HepG2 (cell line): ENCODE measurements around the gene C11orf86. TPM values are rescaled to one million over a fixed set of nuclear protein-coding genes. Genes with fewer than 3 reads are reported as not detected.

Experiments used
- ATAC-seq: fragments of 200-7000 bp; cut with Tn5 transposase; 3 replicates; pipeline ENCODE4 v1.9.1; 2020; ENCODE audit warnings: mild to moderate bottlenecking, moderate library complexity
- BruUV-seq: library from RNA; stranded (reverse); fragments of 400-500 nt; replicated peaks from 2 replicates; lab custom pipeline; 2021; lab: Mats Ljungman, UMichigan
- CTCF ChIA-PET: fragments of 300-600 bp; formaldehyde crosslinking; extraction: SDS; loops from one replicate; lab custom pipeline; 2021; ENCODE audit warnings: low total read pairs, inconsistent platforms, low intra/inter-chr PET ratio; lab: Yijun Ruan, JAX
- POLR2A ChIA-PET: fragments of 350-600 bp; sonication (Branson Sonifier 250); formaldehyde crosslinking; loops from one replicate; lab custom pipeline; 2020; ENCODE audit warnings: antibody characterized with exemption, inconsistent platforms; lab: Yijun Ruan, JAX
- DNase-seq: peaks from one replicate; pipeline ENCODE4 v3.0.0-alpha.2; 2015; ENCODE audit warnings: low spot score
- FAIRE-seq: peaks from 3 replicates; lab custom pipeline; 2011; peaks lifted over from hg19 to GRCh38; lab: Jason Lieb, UNC
- H2AFZ ChIP-seq: one replicate; pipeline ENCODE4 v1.6.1; 2011; ENCODE audit warnings: low read length, inconsistent platforms
- H3K27ac ChIP-seq: fragments of 300-600 bp; 3 replicates; pipeline ENCODE4 v1.8.0; 2011; ENCODE audit warnings: mixed run types, mild to moderate bottlenecking, mixed read lengths, low read length, inconsistent platforms; ENCODE audit not compliant: insufficient read depth; ENCODE audit errors: extremely low read length
- H3K27me3 ChIP-seq, 2 experiments: fragments of 200-600 bp in 1 of 2; 2 replicates in 1 of 2; 3 replicates in 1 of 2; pipeline versions ENCODE4 v1.6.0 to v1.8.0; 2011; ENCODE audit warnings: low read length in 2 of 2, mild to moderate bottlenecking in 2 of 2, moderate library complexity in 2 of 2, inconsistent platforms in 1 of 2; ENCODE audit not compliant: insufficient read depth in 2 of 2, control insufficient read depth in 1 of 2
- H3K36me3 ChIP-seq, 2 experiments: fragments of 200-600 bp in 1 of 2; replicated peaks in 1 of 2; 2 replicates in 1 of 2; 3 replicates in 1 of 2; pipeline versions ENCODE4 v1.5.1 to v1.8.0; 2011; ENCODE audit warnings: low read length in 2 of 2, inconsistent platforms in 1 of 2; ENCODE audit not compliant: insufficient read depth in 2 of 2, control insufficient read depth in 1 of 2
- H3K4me1 ChIP-seq: 2 replicates; pipeline ENCODE4 v1.5.1; 2012; ENCODE audit warnings: low read length, inconsistent platforms; ENCODE audit not compliant: insufficient read depth
- H3K4me2 ChIP-seq: 2 replicates; pipeline ENCODE4 v1.6.0; 2011; ENCODE audit warnings: low read depth, low read length, inconsistent platforms
- H3K4me3 ChIP-seq, 3 experiments: fragments of 200-600 bp in 1 of 3; sonication (generic), shearing (Covaris generic) in 1 of 3; replicated peaks in 1 of 3; 2 replicates each; pipeline ENCODE4 v1.5.1; 2011 to 2016; ENCODE audit warnings: low read length in 3 of 3, inconsistent platforms in 2 of 3, low read depth in 2 of 3, mild to moderate bottlenecking in 2 of 3, control low read depth in 1 of 3, mixed read lengths in 1 of 3; ENCODE audit not compliant: insufficient read depth in 1 of 3
- H3K79me2 ChIP-seq: one replicate; pipeline ENCODE4 v1.6.1; 2011; ENCODE audit warnings: low read length, inconsistent platforms; ENCODE audit not compliant: insufficient read depth
- H3K9ac ChIP-seq: 2 replicates; pipeline ENCODE4 v1.6.0; 2011; ENCODE audit warnings: mild to moderate bottlenecking, low read depth, low read length, inconsistent platforms; ENCODE audit not compliant: insufficient read depth
- H3K9me3 ChIP-seq: 2 replicates; pipeline ENCODE4 v1.5.1; 2012; ENCODE audit warnings: mild to moderate bottlenecking, low read length
- H4K20me1 ChIP-seq: 2 replicates; pipeline ENCODE4 v1.6.0; 2011; ENCODE audit warnings: inconsistent platforms, mild to moderate bottlenecking, low read length, moderate library complexity; ENCODE audit not compliant: insufficient read depth
- ARID5B ChIP-seq: IDR thresholded peaks from 2 replicates; pipeline ENCODE4 v1.4.0; 2020; ENCODE audit warnings: mild to moderate bottlenecking, missing genetic modification reagents
- EP300 ChIP-seq, 3 experiments: sonication (generic) in 1 of 3; formaldehyde crosslinking in 1 of 3; IDR thresholded peaks; 2 replicates each; pipeline versions ENCODE4 v1.5.1 to v1.6.1; 2011 to 2020; ENCODE audit warnings: low read depth in 2 of 3, low read length in 2 of 3, borderline replicate concordance in 1 of 3, improper control_type of control experiment in 1 of 3, mild to moderate bottlenecking in 1 of 3, missing genetic modification reagents in 1 of 3, moderate library complexity in 1 of 3
- GATAD2A ChIP-seq: IDR thresholded peaks from 2 replicates; pipeline ENCODE4 v1.6.1; 2016
- HOXD1 ChIP-seq: sonication (generic); formaldehyde crosslinking; IDR thresholded peaks from 2 replicates; pipeline ENCODE4 v1.5.0; 2020; ENCODE audit warnings: missing genetic modification reagents
- NONO ChIP-seq, 2 experiments: fragments of 450-650 bp in 1 of 2; sonication (generic) in 1 of 2; formaldehyde crosslinking in 1 of 2; IDR thresholded peaks in 1 of 2; conservative IDR thresholded peaks in 1 of 2; 2 replicates each; pipeline versions ENCODE4 v1.6.1 to v1.8.0; 2017 to 2022; ENCODE audit warnings: mild to moderate bottlenecking in 1 of 2, missing genetic modification reagents in 1 of 2, moderate library complexity in 1 of 2
- STAG1 ChIP-seq: sonication (generic); formaldehyde crosslinking; IDR thresholded peaks from 2 replicates; pipeline ENCODE4 v1.4.0; 2020; ENCODE audit warnings: missing genetic modification reagents
- ZFX ChIP-seq: sonication (generic); formaldehyde crosslinking; IDR thresholded peaks from 2 replicates; pipeline ENCODE4 v1.4.0; 2020; ENCODE audit warnings: mild to moderate bottlenecking, low read depth, missing genetic modification reagents, moderate library complexity
- ZMYM4 ChIP-seq: sonication (generic); formaldehyde crosslinking; IDR thresholded peaks from 2 replicates; pipeline ENCODE4 v1.8.1; 2023; ENCODE audit warnings: mild to moderate bottlenecking, missing genetic modification reagents
- ZNF296 ChIP-seq: sonication (generic); formaldehyde crosslinking; conservative IDR thresholded peaks from 2 replicates; pipeline ENCODE4 v1.5.0; 2020; ENCODE audit warnings: mild to moderate bottlenecking, missing genetic modification reagents
- ZNF788 ChIP-seq: sonication (generic); formaldehyde crosslinking; IDR thresholded peaks from 2 replicates; pipeline ENCODE4 v1.5.0; 2020; ENCODE audit warnings: mild to moderate bottlenecking, missing genetic modification reagents, borderline replicate concordance
- WGBS: methylation state at CpG from one replicate; pipeline ENCODE4 v1.1.6; 2017; ENCODE audit warnings: low lambda C conversion rate; 5-methylcytosine and 5-hydroxymethylcytosine counted together
- in situ Hi-C: cut with HindIII; loops from 2 replicates; pipeline ENCODE4 v1.10.0; 2017; ENCODE audit warnings: low pct_unique_long_range_greater_than_20kb; ENCODE audit not compliant: extremely low pct_ligation_motif_present
- intact Hi-C: fragments of 100-400 bp; cut with micrococcal nuclease; formaldehyde crosslinking; loops from one replicate; pipeline ENCODE4 v1.10.0; 2022; ENCODE audit not compliant: unreplicated experiment
- polyA plus RNA-seq, 8 experiments: library from polyadenylated mRNA; depleted of rRNA in 3 of 8; stranded (reverse) in 7 of 8; unstranded in 1 of 8; fragments of >200 nt; fragmentation: Illumina TruSeq in 4 of 8; extraction: Trizol in 4 of 8; gene quantifications; 2 replicates each; pipeline versions ENCODE4 v1.2.1 to v1.2.3, GENCODE V29; 2011 to 2016; ENCODE audit warnings: low read depth in 4 of 8, missing spikeins in 1 of 8, mixed read lengths in 1 of 8; ENCODE audit not compliant: insufficient read depth in 1 of 8
- total RNA-seq, 5 experiments: library from RNA; depleted of rRNA; stranded (reverse); fragments of >200 nt; fragmentation: Illumina TruSeq; extraction: Trizol; gene quantifications; 2 replicates each; pipeline ENCODE4 v1.2.3, GENCODE V29; 2016; ENCODE audit warnings: low read depth in 1 of 5
- TF ChIP-seq, protein P1 (sequence below): sonication (generic); formaldehyde crosslinking; IDR thresholded peaks from 2 replicates; pipeline ENCODE4 v1.9.0; 2022; ENCODE audit warnings: low read depth, missing genetic modification reagents

C11orf86 gene
- total and polyA plus RNA-seq, 2 of the 13 experiments (the other 11 are each of a cell fraction or from before 2014, with no cell fraction given) = 0.11 to 0.18 TPM

DNA sequence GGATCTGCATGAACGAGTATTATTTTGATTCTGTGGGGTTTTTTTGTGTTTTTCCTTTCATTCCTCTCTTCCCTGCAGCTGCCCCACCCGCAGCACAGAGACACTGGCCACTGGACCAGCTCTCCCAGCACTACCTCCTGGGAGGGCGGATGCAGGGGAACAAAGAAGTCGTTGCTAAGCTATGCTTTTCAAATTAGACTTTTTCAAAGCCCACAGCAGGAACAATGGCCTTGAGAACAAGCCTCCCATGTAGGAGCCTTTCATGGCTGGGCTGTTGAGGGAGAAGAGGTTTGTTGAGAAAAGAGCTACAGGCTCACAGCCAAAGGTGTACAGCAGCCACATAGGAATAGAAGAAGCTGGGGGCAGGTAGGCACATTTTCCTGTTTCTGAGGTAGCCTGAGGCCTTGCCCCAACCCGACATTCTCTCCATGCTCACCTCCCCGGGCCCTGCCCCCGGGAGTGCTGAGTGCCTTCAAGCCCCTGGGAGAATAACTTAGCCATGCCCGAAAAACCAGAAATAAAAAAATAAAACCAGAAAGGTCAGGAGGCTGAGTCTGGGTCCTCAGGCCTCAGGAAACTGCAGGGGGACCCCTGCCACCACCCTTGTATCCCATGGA is 27.3 kb downstream of the C11orf86 start (continued):
- TF ChIP-seq HOXD1 (CRISPR knock-in tag) (no peak), ZMYM4 (CRISPR knock-in tag) (0 out of 2 replicates have a peak, but pooled peaks have one; percentile 16)

GRCh38 chr11:67002921-67003411 is 27.9 kb downstream of the C11orf86 start:
- Histone ChIP-seq H3K27ac (no peak overlapping the region), H3K79me2 (no peaks in the 10 kb centered on the region), H3K4me2 (peak overlapping the region; percentile 67), H3K9me3 (no peaks in the 10 kb centered on the region), H4K20me1 (no peaks in the 10 kb centered on the region), H3K36me3 (no peaks in the 10 kb centered on the region), H3K4me1 (peaks cover 41% of the 10 kb centered on the region), H3K27me3 (no peaks in the 10 kb centered on the region), H3K9ac (no peak overlapping the region), H3K4me3 (peak overlapping the region in 2 of 3 experiments; percentile 8 to 36; a peak in 1 of 6 replicates), H2AFZ (no peak overlapping the region)
- CTCF ChIA-PET = no interaction called here
- in situ Hi-C loops (no loop called here), intact Hi-C loops (no loop called here)
- no TSS peak for BruUV-seq
- POLR2A ChIA-PET = interaction anchor here (0.6 to 1.0 kb wide), 2 partner anchors 11 to 14 kb away, joined by 3 read pairs; no protein-coding TSS in a partner anchor
- 4% methylated on average over 3 of the region's 5 CpGs for WGBS
- ATAC-seq (peak; percentile 86), FAIRE-seq (no peak), DNase-seq (peak; percentile 34)
- TF ChIP-seq EP300 (IDR thresholded peaks at IDR 0.05; ENCODE audit: low read depth in 2 of 2, low read length in 2 of 2) = 0 out of 4 replicates have a peak, but pooled peaks of 1 of the 2 experiments have one; percentile 21
- no peak for TF ChIP-seq EP300 (CRISPR knock-in tag; IDR thresholded peaks at IDR 0.05; ENCODE audit: borderline replicate concordance)
- peak; percentile 37 for TF ChIP-seq ARID5B (CRISPR knock-in tag)
- TF ChIP-seq ZNF296 (CRISPR knock-in tag) = 0 out of 2 replicates have a peak, but pooled peaks have one; percentile 52
- TF ChIP-seq, protein P1, sequence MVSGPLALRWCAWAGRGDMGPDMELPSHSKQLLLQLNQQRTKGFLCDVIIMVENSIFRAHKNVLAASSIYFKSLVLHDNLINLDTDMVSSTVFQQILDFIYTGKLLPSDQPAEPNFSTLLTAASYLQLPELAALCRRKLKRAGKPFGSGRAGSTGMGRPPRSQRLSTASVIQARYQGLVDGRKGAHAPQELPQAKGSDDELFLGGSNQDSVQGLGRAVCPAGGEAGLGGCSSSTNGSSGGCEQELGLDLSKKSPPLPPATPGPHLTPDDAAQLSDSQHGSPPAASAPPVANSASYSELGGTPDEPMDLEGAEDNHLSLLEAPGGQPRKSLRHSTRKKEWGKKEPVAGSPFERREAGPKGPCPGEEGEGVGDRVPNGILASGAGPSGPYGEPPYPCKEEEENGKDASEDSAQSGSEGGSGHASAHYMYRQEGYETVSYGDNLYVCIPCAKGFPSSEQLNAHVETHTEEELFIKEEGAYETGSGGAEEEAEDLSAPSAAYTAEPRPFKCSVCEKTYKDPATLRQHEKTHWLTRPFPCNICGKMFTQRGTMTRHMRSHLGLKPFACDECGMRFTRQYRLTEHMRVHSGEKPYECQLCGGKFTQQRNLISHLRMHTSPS = 0 out of 2 replicates have a peak, but pooled peaks have one; percentile 42
- TF ChIP-seq ZNF788 (CRISPR knock-in tag) = peak; percentile 24; the same call in 1 of the 2 replicates
- no peak for TF ChIP-seq NONO (IDR thresholded peaks at IDR 0.05)
- TF ChIP-seq NONO (CRISPR knock-in tag; conservative IDR thresholded peaks at IDR 0.05) = no peak
- peak; percentile 63; the same call in 1 of the 2 replicates for TF ChIP-seq GATAD2A (CRISPR knock-in tag)
- 0 out of 2 replicates have a peak, but pooled peaks have one; percentile 24 for TF ChIP-seq STAG1 (CRISPR knock-in tag)
- peak; percentile 51; the same call in 1 of the 2 replicates for TF ChIP-seq ZFX (CRISPR knock-in tag)
